Measurements from ENCODE around the gene TOM1L2.

Gene TOM1L2

DNA sequence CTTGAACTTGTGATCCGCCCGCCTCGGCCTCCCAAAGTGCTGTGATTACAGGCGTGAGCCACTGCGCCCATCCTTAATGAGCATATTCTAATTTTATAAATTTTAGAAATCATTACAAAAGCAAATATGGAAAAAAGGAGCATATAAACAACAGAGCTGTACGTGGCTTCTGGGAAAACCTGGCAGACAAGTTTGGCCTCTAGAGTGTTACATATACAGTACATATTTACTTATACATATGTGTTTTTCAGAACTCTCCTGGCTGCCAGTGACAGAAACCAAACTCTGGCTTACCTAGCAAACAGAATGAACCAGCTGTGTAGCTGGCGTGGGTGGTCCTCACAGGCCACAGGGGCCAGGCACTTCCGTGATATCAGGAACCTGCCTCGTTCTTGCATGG lies 10.6 kb upstream of the TOM1L2 start:
- Histone ChIP-seq H3K4me3 (ENCODE audit: low read length) (no peak overlapping the region), H3K27me3 (ENCODE audit: control insufficient read depth, insufficient read depth, low read length) (no peaks in the 10 kb centered on the region), H3K36me3 (ENCODE audit: insufficient read depth, low read length) (no peaks in the 10 kb centered on the region), H3K4me1 (ENCODE audit: control insufficient read depth, insufficient read depth, low read length) (peaks cover 6% of the 10 kb centered on the region), H3K4me2 (ENCODE audit: low read length) (no peak overlapping the region), H3K9ac (ENCODE audit: low read depth, low read length) (no peak overlapping the region), H3K9me3 (replicated peaks; ENCODE audit: low read length) (no peaks in the 10 kb centered on the region)

DNA sequence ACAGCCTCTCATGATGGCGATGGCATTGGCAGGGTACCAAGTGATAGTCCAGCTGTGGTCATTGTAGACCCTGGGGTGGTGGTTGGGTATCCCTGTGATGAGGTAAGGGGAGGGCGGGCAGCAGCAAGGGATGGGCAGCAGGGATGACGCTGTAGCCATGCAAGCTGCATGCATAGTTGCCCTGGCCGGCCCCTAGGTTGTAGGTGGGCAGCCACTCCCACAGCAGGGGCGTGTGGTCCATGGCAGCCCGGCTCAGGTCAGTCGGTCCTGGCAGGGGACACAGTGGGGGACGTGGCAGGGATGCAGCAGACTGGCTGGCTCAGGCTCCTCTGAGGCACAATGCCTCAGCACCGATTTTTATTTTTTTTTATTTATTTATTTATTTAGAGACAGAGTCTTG lies 9.1 kb upstream of the TOM1L2 start:
- Histone ChIP-seq H3K4me2 (ENCODE audit: low read length) (no peak overlapping the region), H3K36me3 (ENCODE audit: insufficient read depth, low read length) (no peaks in the 10 kb centered on the region), H3K9me3 (replicated peaks; ENCODE audit: low read length) (no peaks in the 10 kb centered on the region), H3K4me3 (ENCODE audit: low read length) (no peak overlapping the region), H3K27me3 (ENCODE audit: control insufficient read depth, insufficient read depth, low read length) (no peaks in the 10 kb centered on the region), H3K9ac (ENCODE audit: low read depth, low read length) (no peak overlapping the region), H3K4me1 (ENCODE audit: control insufficient read depth, insufficient read depth, low read length) (peaks cover 6% of the 10 kb centered on the region)

DNA sequence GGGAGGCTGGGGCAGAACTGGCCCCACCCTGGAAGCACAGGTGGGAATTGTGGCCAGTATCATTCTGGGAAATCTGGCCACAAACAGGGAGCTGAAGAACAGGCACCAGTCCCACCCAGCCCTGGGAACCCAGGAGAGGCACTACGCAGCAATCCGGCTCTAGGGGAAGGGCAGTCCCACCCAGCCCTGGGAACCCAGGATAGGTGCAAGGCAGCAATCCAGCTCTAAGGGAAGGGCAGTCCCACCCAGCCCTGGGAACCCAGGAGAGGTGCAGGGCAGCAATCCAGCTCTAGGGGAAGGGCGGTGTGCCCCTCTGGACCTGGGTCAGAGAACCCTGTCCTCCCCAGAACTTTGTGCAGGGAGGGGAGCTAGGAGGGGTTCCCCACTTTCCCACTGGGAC lies 7.6 kb upstream of the TOM1L2 start:
- Histone ChIP-seq H3K27me3 (ENCODE audit: control insufficient read depth, insufficient read depth, low read length) (no peaks in the 10 kb centered on the region), H3K9me3 (replicated peaks; ENCODE audit: low read length) (no peaks in the 10 kb centered on the region), H3K36me3 (ENCODE audit: insufficient read depth, low read length) (no peaks in the 10 kb centered on the region), H3K9ac (ENCODE audit: low read depth, low read length) (no peak overlapping the region), H3K4me1 (ENCODE audit: control insufficient read depth, insufficient read depth, low read length) (peaks cover 6% of the 10 kb centered on the region), H3K4me2 (ENCODE audit: low read length) (no peak overlapping the region), H3K4me3 (ENCODE audit: low read length) (no peak overlapping the region)

DNA sequence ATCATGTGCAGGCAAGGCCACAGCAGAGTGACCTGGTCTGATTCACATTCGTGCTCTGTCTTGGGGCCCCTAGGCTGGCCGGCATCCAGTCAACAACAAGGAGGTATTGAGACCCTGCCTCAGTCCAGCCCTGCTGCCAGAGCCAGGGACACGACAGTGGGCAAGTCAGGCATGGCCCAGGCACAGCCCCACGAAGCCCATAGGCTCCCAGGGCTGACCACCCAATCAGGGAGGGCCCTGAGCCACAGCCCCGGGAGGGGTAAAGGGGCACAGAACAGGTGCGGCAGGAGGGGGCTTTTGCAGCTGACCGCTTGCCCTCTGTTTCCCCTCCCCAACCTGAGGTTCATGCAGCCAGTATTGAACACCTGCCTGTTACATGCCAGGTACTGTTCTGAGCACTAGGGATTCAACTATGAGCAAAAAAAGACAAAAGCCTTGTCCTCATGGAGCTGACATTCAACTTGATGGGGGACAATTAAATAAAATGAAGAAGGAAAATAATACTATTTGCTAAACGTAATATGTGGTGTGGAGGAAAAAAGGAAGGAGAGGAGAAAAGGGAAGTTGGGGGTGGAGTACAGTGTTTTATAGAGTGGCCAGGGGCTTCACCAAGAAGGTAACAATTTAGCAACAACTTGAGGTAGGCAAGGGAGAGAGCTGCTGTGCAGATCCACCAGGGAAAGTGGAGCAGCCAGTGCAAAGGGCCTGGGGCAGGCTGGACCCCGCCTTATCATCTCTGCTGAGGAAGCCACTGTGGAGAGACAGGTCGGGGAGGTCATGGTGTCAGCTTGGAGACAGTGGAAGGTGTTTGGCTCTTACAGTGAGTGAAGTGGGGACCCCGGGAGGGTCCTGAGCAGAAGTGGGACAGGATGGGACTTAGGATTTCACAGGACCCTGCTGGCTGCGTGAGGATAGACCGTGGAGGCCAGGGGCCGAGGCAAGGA lies 6.6 kb upstream of the TOM1L2 start:
- Histone ChIP-seq H3K9ac (ENCODE audit: low read depth, low read length) (no peak overlapping the region), H3K36me3 (ENCODE audit: insufficient read depth, low read length) (no peaks in the 10 kb centered on the region), H3K27me3 (ENCODE audit: control insufficient read depth, insufficient read depth, low read length) (no peaks in the 10 kb centered on the region), H3K4me2 (ENCODE audit: low read length) (no peak overlapping the region), H3K4me3 (ENCODE audit: low read length) (no peak overlapping the region), H3K4me1 (ENCODE audit: control insufficient read depth, insufficient read depth, low read length) (peaks cover 6% of the 10 kb centered on the region), H3K9me3 (replicated peaks; ENCODE audit: low read length) (no peaks in the 10 kb centered on the region)

DNA sequence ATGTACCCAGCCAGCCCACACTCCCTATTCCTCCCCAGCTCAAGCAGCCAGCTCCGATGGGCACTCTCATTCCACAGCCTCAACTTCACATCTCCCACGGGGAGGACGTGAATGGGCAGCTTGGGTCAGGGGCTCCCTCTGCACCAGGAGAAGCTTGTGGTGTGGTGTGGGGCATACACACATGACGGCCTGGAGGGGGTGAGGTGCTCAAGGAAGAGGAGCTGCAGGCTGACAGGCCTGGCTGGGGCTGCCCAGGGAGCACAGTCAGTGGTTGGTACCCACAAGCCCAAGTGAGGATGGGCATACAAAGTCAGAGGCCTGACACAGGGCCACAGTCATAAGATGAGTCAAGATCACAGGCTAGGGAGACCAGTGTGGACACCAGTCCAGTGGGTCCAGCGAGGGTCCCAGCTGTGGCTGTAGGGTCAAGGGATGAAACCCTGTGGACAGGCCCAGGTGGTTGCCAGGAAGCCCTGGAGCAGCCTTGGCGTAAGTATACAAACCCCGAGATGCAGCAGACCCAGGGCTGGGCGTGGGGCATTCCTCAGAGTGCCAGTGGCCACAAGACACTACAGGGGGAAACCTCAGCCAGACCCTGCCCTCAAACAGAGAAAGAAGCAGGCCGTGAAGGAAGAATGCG lies 4.9 kb upstream of the TOM1L2 start:
- H3K36me3 ChIP-seq (ENCODE audit: insufficient read depth, low read length), result no peaks in the 10 kb centered on the region
- H3K4me3 ChIP-seq (ENCODE audit: low read length), result no peak overlapping the region
- H3K27me3 ChIP-seq (ENCODE audit: control insufficient read depth, insufficient read depth, low read length), result no peaks in the 10 kb centered on the region
- H3K9ac ChIP-seq (ENCODE audit: low read depth, low read length), result no peak overlapping the region
- peaks cover 3% of the 10 kb centered on the region for H3K4me1 ChIP-seq (ENCODE audit: control insufficient read depth, insufficient read depth, low read length)
- H3K9me3 ChIP-seq (replicated peaks; ENCODE audit: low read length), result no peaks in the 10 kb centered on the region
- no peak overlapping the region for H3K4me2 ChIP-seq (ENCODE audit: low read length)

DNA sequence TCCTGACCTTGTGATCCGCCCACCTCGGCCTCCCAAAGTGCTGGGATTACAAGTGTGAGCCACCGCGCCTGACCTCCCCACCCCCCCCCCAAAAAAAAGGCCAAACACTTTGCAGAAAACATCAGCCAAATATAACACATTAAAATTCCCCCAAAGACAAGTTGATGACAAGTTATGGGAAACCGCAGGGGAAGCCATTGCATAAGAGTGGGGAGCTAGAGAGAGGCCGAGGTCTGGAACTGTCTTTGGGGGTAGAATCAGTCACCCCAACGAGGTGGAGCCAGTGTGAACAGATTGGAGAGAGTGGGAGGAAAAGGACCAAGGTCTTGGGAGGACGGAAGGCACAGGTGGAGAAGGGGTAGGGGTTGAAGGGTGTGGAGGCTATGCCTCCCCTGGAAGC lies 3.2 kb upstream of the TOM1L2 start:
- Histone ChIP-seq H3K9me3 (replicated peaks; ENCODE audit: low read length) (no peaks in the 10 kb centered on the region), H3K4me2 (ENCODE audit: low read length) (no peak overlapping the region), H3K9ac (ENCODE audit: low read depth, low read length) (no peak overlapping the region), H3K4me1 (ENCODE audit: control insufficient read depth, insufficient read depth, low read length) (peaks cover 12% of the 10 kb centered on the region), H3K36me3 (ENCODE audit: insufficient read depth, low read length) (no peaks in the 10 kb centered on the region), H3K4me3 (ENCODE audit: low read length) (no peak overlapping the region), H3K27me3 (ENCODE audit: control insufficient read depth, insufficient read depth, low read length) (no peaks in the 10 kb centered on the region)

DNA sequence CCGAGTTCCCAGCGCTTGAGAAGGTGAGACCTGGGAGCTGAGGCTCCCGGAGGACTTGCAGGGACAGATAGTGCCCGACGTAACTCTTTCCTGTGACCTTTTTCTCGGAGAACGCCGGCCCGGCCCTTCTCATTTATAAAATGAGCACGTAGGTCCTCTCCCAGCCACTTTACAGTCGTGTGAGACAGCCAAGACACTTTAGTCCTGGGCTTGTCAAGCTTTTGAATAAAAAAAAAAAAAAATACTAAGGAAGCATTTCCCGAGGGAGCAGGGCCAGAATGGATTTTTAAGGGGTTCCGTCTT lies 703 bp upstream of the TOM1L2 start:
- H3K36me3 ChIP-seq (ENCODE audit: insufficient read depth, low read length), result no peaks in the 10 kb centered on the region
- peak overlapping the region; percentile 60 for H3K9ac ChIP-seq (ENCODE audit: low read depth, low read length)
- H3K4me2 ChIP-seq (ENCODE audit: low read length), result peak overlapping the region; percentile 79
- H3K4me1 ChIP-seq (ENCODE audit: control insufficient read depth, insufficient read depth, low read length), result peaks cover 18% of the 10 kb centered on the region
- H3K9me3 ChIP-seq (replicated peaks; ENCODE audit: low read length), result no peaks in the 10 kb centered on the region
- H3K27me3 ChIP-seq (ENCODE audit: control insufficient read depth, insufficient read depth, low read length), result no peaks in the 10 kb centered on the region
- H3K4me3 ChIP-seq (ENCODE audit: low read length), result peak overlapping the region; percentile 77

DNA sequence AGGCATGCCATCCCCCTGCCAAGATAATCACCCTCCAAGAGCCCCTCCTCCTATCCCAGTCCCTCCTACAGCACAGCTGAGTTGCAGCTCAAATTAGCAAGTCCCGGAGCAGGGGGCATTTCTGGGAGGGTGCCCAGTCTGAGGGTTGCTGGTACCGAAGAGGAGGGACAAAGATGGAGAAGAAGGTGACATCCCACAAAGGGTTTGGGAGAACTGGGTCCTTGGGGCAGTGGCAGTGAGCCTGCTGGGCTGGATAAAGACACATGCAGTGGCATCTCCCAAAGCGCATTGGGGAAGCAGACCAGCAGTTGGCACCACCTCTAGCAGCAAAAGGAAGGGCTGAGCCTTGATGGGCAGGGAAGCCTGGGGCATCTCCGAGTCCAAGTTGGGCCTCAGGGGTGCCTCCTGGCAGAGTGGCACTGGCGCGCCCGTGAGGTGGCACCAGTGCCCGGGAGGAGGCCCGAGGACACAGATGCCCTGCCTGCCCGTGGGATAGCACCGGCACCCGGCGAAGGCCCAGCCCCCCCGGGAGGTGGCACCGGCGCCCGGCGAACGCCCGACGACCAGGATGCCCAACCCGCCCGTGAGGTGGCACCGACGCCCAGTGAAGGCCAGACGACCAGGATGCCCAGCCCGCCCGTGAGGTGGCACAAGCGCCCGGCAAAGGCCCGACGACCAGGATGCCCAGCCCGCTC lies 622 bp downstream of the TOM1L2 start:
- H3K9me3 ChIP-seq (replicated peaks; ENCODE audit: low read length), result no peaks in the 10 kb centered on the region
- H3K4me3 ChIP-seq (ENCODE audit: low read length), result peak overlapping the region; percentile 80
- no peaks in the 10 kb centered on the region for H3K27me3 ChIP-seq (ENCODE audit: control insufficient read depth, insufficient read depth, low read length)
- H3K4me2 ChIP-seq (ENCODE audit: low read length), result peak overlapping the region; percentile 90
- H3K4me1 ChIP-seq (ENCODE audit: control insufficient read depth, insufficient read depth, low read length), result peaks cover 18% of the 10 kb centered on the region
- H3K36me3 ChIP-seq (ENCODE audit: insufficient read depth, low read length), result no peaks in the 10 kb centered on the region
- H3K9ac ChIP-seq (ENCODE audit: low read depth, low read length), result peak overlapping the region; percentile 85

DNA sequence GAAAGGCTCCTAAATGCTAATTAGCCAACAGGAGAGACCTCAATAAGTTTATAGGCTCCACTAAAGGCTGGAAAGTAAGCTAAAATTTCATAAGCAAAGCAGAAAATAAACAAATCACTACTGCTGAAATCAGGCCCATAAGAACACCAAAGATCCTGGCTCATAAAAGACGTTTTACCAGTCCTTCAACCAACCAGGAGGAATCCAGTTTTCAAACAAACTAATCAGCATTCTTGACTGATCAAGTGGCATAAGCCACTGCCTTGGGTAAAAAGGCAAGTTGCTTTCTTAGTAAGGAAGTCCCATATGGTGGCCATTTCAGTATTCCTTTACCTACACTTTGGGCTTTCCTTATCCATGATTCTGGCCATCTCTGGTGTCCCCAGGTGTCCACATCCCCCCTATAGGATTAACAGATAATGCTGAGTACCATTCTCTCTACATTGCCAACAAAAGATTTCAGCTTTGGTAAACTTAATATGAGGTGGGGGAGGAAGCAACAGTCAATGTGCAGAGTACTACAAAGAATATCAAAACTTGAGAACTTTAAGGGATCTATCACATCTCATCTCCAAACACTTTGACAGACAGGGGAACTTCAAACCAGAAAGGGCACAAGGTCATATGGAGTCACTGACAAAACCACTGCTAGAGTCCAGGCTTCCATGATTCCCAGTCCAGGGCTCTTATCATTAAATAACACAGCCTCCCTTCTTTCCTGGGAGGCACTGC lies 1.3 kb downstream of the TOM1L2 start:
- H3K27me3 ChIP-seq (ENCODE audit: control insufficient read depth, insufficient read depth, low read length), result no peaks in the 10 kb centered on the region
- H3K9me3 ChIP-seq (replicated peaks; ENCODE audit: low read length), result no peaks in the 10 kb centered on the region
- peak overlapping the region; percentile 80 for H3K4me3 ChIP-seq (ENCODE audit: low read length)
- no peaks in the 10 kb centered on the region for H3K36me3 ChIP-seq (ENCODE audit: insufficient read depth, low read length)
- H3K4me2 ChIP-seq (ENCODE audit: low read length), result peak overlapping the region; percentile 90
- H3K4me1 ChIP-seq (ENCODE audit: control insufficient read depth, insufficient read depth, low read length), result peaks cover 18% of the 10 kb centered on the region
- H3K9ac ChIP-seq (ENCODE audit: low read depth, low read length), result peak overlapping the region; percentile 85

DNA sequence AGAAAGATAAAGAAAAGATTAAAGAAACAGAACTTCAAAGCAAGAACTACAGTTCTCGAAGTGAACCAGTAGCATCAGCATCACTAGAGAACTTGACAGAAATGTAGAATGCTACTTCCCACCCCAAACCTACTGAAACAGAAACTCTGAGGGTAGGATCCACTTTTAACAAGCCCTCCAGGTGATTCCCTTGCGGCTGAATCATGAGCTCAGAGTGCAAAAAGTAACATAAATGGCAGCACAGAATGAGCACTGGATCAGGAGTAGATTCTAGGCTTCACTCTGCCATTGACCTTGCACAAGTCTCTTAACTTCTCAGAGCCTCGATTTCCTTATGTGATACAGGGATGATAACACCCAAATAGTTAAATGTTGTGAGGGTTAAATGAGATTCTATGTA lies 5.8 kb downstream of the TOM1L2 start:
- Histone ChIP-seq H3K4me2 (ENCODE audit: low read length) (no peak overlapping the region), H3K36me3 (ENCODE audit: insufficient read depth, low read length) (no peaks in the 10 kb centered on the region), H3K9ac (ENCODE audit: low read depth, low read length) (no peak overlapping the region), H3K4me3 (ENCODE audit: low read length) (no peak overlapping the region), H3K4me1 (ENCODE audit: control insufficient read depth, insufficient read depth, low read length) (peaks cover 16% of the 10 kb centered on the region), H3K9me3 (replicated peaks; ENCODE audit: low read length) (no peaks in the 10 kb centered on the region), H3K27me3 (ENCODE audit: control insufficient read depth, insufficient read depth, low read length) (no peaks in the 10 kb centered on the region)

DNA sequence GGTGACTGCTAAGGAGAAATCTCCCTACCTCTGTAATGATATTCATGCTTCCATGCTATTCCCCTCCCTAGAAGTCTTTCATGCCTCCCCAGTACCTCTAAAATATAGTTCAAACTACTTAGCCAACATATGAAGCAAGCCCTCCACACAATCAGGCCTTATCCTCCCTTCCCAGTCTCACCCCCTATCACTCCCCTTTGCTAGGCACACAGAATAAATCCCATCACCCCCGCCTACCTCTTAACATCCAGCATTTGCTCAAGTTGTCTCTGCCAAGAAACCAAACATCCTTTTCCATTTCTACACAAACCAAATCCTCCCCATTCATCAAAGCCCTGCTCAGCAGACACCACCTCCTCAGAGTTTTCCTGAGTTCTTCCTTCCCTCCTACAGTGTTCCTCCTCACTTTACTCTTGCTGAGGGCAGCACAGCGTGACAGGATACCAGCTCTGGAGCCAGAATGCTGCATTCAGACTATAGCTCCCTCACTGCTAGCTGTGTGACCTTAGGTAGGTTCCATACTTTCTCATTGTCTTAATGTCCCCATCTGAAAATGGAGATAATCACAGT lies 7.0 kb downstream of the TOM1L2 start:
- H3K4me3 ChIP-seq (ENCODE audit: low read length), result no peak overlapping the region

More for the DNA sequence above, 7.0 kb downstream of the TOM1L2 start:
- Histone ChIP-seq H3K9me3 (replicated peaks; ENCODE audit: low read length) (no peaks in the 10 kb centered on the region), H3K4me2 (ENCODE audit: low read length) (no peak overlapping the region), H3K4me1 (ENCODE audit: control insufficient read depth, insufficient read depth, low read length) (peaks cover 7% of the 10 kb centered on the region), H3K9ac (ENCODE audit: low read depth, low read length) (no peak overlapping the region), H3K27me3 (ENCODE audit: control insufficient read depth, insufficient read depth, low read length) (no peaks in the 10 kb centered on the region), H3K36me3 (ENCODE audit: insufficient read depth, low read length) (no peaks in the 10 kb centered on the region)

Data from skeletal muscle satellite cell (primary cell).